Measurements from ENCODE around the gene LXN.

LXN gene

GRCh38 chr3:158617982-158618875 lies 54.2 kb downstream of the LXN start:
- H3K4me1 ChIP-seq (ENCODE audit: control insufficient read depth in 5 of 5, insufficient read depth in 5 of 5, low read length in 5 of 5), result no peaks in the 10 kb centered on the region
- no peaks in the 10 kb centered on the region for H3K27me3 ChIP-seq (ENCODE audit: control insufficient read depth in 5 of 5, insufficient read depth in 4 of 5, low read length in 5 of 5)
- peaks cover 0 to 15% (median 7%) of the 10 kb centered on the region in 5 donors for H3K9me3 ChIP-seq (ENCODE audit: control insufficient read depth in 5 of 5, low read length in 5 of 5)
- H3K9ac ChIP-seq (ENCODE audit: low read length in 5 of 5), result no peak overlapping the region
- no peak overlapping the region for H3K27ac ChIP-seq (ENCODE audit: low read depth, low read length)
- no peaks in the 10 kb centered on the region for H3K36me3 ChIP-seq (ENCODE audit: control insufficient read depth in 5 of 5, insufficient read depth in 5 of 5, low read length in 5 of 5)
- no peak overlapping the region for H3K4me3 ChIP-seq (ENCODE audit: low read depth in 1 of 5, low read length in 5 of 5)
